ENCODE data around the gene VTN.

VTN gene

GRCh38 chr17:28395426-28395825 lies 25.3 kb upstream of the VTN start:
- DNase-seq, result no peak

- no peak for DNase-seq
These were observed 24.4 kb upstream of the VTN start for GRCh38 chr17:28394337-28395116.

DNA sequence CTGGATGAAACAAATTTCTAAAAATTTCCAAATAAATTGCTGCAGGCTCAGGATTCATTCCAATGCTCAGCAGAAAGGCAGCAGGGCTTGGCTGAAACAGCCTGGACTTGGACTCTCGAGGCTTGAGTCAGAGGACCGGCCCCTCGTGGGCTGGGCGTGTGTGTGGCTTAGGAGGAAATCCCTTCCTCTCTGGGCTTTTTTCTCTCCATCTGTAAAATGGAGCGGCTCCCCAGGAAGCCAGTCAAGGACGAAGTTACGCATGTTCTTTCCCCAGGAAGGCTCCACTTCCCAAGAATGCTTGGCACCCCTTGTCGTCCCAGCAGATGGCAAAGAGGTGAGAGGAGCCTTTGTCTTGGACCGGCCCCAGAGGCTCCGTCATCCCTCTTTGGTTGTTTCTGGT lies 22.4 kb upstream of the VTN start:
- no peak for DNase-seq

DNA sequence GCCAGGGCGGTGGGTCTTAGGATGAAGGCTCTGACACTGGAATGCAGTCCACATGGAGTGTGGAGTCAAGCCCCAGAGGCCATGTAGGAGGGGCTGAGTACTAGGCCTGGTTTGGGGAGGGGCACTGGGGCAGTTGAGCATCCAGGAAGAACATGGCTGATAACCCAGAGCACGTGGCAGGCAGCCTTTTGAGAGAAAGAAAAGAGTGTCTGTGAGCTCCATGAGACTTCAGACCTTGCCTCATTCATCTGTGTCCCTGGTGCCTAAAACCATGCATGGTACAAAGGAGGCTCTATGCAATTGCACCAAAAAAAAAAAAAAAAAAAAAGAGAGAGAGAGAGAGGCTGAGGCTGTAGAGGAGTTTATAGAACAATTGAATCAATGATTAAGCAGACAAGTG lies 21.3 kb upstream of the VTN start:
- no peak for DNase-seq

- no peak for DNase-seq
These were observed 20.9 kb upstream of the VTN start for GRCh38 chr17:28390984-28391383.

DNA sequence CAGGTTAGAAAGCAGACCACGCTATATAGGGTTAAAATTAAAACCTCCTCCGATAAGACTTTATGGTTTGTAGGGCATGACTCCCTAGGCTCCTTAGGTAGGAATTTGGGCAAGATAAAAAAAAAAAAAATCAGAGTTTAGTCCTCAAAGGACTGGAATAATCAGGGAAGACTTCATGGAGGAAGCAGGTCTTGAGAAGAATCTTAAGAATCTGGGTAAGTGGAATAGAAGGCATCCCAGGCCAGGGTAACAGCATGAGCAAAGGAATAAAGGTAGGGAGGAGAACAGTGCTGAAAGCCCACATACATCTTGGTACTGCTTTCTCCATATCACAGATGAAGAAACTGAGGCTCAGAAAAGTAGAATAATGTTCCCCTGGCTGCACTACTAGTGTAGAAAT lies 20.5 kb upstream of the VTN start:
- DNase-seq, result no peak

DNA sequence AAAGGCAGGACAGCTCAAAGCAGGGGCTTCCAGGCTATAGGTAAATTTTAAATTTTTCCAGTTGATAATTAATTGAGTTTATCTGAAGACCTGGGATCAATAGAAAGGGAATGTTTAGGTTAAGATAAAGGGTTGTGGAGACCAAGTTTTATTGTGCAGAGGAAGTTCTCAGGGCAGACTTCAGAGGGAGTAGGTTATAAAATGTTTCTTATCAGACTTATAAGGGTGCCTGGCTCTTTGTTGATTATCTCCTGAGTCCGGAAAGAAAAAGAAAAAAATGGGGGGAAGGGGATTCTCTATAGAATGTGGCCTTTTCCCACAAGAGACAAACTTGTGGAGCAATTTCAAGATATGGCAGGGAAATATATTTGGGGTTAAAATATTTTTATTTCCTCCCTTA lies 20.0 kb upstream of the VTN start:
- DNase-seq, result no peak

- DNase-seq, result no peak
These were observed 18.0 kb upstream of the VTN start for GRCh38 chr17:28388106-28388505.

- DNase-seq, result no peak
These were observed 16.3 kb upstream of the VTN start for GRCh38 chr17:28386391-28386790.

DNA sequence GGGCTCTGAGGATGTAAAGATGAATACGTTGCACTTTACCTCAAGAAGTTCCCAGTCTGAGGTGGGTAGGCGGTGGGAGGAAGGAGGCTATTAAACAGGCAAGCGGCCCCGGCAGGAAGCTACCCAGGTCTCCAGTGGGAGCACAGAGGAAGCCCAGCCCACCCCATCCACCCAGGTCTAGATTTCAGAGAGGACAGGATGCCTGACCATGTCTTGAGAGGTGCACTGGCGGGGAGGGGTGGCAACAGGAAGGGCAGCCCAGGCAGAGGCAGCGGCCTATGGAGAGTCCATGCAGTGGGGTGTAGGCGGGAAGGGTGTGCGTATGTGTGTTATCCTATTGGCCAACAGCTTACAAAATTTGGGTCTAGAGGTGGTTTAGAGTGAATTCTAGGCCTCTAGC lies 15.3 kb upstream of the VTN start:
- DNase-seq, result no peak

GRCh38 chr17:28385037-28385400 lies 14.9 kb upstream of the VTN start:
- no peak for DNase-seq

GRCh38 chr17:28384281-28385036 lies 14.4 kb upstream of the VTN start:
- no peak for DNase-seq

DNA sequence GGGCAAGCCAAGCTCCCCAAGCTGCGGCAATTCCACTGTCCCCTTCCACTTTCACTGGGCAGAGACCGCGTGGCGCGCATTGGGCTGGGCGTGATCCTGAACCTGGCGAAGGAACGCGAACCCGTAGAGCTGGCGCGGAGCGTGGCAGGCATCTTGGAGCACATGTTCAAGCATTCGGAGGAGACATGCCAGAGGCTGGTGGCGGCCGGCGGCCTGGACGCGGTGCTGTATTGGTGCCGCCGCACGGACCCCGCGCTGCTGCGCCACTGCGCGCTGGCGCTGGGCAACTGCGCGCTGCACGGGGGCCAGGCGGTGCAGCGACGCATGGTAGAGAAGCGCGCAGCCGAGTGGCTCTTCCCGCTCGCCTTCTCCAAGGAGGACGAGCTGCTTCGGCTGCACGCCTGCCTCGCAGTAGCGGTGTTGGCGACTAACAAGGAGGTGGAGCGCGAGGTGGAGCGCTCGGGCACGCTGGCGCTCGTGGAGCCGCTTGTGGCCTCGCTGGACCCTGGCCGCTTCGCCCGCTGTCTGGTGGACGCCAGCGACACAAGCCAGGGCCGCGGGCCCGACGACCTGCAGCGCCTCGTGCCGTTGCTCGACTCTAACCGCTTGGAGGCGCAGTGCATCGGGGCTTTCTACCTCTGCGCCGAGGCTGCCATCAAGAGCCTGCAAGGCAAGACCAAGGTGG lies 11.2 kb upstream of the VTN start:
- no peak for DNase-seq

GRCh38 chr17:28379814-28380801 lies 10.0 kb upstream of the VTN start:
- no peak for DNase-seq

GRCh38 chr17:28372945-28373274 lies 2.8 kb upstream of the VTN start:
- DNase-seq, result no peak

DNA sequence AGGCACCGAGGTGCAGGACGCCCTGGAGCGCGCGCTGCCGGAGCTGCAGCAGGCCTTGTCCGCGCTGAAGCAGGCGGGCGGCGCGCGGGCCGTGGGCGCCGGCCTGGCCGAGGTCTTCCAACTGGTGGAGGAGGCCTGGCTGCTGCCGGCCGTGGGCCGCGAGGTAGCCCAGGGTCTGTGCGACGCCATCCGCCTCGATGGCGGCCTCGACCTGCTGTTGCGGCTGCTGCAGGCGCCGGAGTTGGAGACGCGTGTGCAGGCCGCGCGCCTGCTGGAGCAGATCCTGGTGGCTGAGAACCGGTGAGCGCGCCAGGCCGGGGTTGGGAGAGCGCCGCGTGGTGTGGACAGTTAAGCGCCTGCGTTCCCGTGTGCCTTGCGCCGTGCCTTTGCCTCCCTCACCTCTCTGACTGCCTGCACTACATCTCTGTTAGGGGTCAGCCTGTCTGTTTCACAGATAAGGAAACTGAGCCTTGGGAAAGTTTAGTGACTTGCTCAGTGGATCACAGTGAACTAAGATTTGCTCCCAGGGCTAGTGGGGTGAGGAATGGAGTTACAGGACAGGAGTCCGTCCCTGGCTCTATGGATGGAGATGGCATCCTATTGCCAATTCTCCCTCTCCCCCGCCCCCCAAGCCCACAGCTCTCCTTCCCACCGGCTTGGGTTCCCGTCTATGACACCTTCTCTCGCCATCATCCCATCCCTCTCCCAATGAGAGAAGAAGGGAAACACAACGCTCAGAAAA lies 2.3 kb upstream of the VTN start:
- no peak for DNase-seq

- peak; percentile 84 to 85 for DNase-seq
These were observed 1.4 kb upstream of the VTN start, which contains the start of gene SARM1 for GRCh38 chr17:28371245-28372202. Gene SARM1 (plus strand): TSS chr17:28371694. CDS start chr17:28372033, 339 bp downstream.

GRCh38 chr17:28370744-28371103 lies 617 bp upstream of the VTN start:
- no peak for DNase-seq

GRCh38 chr17:28369684-28370034 lies 448 bp downstream of the VTN start:
- DNase-seq, result no peak

- no peak for DNase-seq
These were observed 1.0 kb downstream of the VTN start for GRCh38 chr17:28368915-28369683.
